NCI-H82 treated with DMSO at 0.1 percent for 48 hours (cell line): ENCODE results near the gene DCLK1.
A peak's percentile ranks its signal among the peaks of the same experiment; 100 is the strongest.

Experiments
- DNase-seq: peaks from one replicate; lab custom pipeline; 2025; ENCODE audit not compliant: unreplicated experiment; lab: John Stamatoyannopoulos, UW

Gene DCLK1

DNA sequence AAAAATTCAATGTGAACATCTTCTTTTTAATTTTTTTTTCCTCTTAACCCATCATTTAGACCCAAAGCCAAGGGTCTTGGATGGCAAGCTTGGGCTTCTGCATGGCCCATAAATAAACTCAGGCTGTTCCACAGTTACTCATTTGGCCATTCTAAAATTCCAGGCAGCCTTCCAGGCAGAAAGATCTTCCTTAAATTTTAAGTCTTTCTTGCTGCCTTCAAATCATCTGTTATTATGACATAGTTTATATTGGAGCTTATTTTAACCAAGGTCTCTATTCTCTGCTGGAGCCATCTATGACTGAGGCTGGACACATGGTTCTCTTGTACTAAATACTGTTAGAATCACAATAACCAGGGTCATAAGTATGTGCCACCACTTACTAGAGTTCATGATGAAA is 337.4 kb downstream of the DCLK1 start:
- no peak for DNase-seq

DNA sequence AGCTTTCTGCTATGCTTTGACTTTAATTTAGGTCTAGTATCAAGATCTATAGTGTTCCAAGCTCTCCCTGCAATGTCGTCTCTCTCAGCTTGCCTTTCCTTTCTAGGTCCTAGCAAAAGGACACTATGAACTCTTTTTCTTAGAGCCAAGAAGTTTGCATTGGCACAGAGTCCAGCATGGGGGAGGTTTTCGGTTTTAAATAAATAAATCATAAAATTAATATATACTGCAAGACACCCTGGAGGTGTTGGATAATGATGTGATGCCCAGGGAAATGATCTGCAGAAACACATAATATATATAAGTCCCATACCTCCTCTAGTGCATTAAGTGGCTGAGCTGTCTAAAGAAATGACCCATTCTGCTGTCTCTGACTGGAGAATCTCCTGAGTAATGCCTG is 338.3 kb downstream of the DCLK1 start:
- no peak for DNase-seq

- DNase-seq: no peak
These were observed 339.2 kb downstream of the DCLK1 start for GRCh38 chr13:35792021-35792420.

DNA sequence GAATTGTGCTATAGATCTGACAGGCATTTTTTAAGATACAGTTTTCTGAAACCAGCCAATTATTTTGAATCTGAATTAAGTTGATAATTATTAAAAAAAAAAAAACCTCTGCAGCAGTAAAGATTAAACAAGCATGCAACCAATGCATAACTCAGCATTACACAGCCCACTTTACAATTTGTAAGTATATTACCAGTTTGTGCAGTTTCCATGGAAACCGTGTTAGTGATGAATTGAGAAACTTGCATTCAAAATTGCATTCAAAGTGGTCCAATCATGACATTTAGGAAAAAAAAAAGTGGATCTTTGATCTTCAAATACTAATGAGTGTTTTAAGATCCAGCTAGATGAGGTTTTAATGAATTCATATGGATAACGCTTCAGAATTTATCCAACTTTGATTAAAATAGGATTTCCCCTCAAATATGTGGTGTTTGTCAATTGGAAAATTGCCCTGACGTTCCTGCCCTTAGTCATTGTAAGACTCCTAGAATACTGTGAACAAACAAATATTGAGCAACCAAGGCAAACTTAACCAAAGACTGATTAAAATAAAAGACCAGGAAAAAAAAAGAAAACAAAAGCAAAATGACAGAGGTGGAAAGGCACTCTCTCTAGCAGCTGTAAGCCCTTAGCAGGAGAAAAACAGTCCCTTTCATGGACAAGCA is 339.9 kb downstream of the DCLK1 start:
- DNase-seq: no peak

- DNase-seq: peak; percentile 76
These were observed 341.6 kb downstream of the DCLK1 start for GRCh38 chr13:35789335-35790165.

DNA sequence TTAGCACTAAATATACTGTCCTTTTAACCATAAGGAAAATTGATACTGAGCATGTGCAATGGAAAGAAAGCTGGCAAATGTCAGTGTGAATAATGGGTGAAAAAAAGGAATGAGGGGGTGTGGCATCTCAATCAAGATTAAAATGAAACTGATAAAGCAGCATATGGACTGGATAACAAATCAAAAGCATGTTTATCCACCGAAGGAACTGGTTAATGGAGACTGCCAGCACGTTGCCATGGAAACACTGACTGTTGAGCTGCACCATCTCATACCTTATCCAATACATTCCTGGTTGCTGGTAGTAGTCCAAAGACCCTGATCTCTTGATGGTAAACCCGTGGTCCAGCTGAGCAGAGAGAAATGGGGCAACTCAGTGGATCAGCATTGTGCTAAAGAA is 343.2 kb downstream of the DCLK1 start:
- peak; percentile 60 for DNase-seq

- peak; percentile 80 for DNase-seq
These were observed 345.4 kb downstream of the DCLK1 start for GRCh38 chr13:35785576-35786303.

DNA sequence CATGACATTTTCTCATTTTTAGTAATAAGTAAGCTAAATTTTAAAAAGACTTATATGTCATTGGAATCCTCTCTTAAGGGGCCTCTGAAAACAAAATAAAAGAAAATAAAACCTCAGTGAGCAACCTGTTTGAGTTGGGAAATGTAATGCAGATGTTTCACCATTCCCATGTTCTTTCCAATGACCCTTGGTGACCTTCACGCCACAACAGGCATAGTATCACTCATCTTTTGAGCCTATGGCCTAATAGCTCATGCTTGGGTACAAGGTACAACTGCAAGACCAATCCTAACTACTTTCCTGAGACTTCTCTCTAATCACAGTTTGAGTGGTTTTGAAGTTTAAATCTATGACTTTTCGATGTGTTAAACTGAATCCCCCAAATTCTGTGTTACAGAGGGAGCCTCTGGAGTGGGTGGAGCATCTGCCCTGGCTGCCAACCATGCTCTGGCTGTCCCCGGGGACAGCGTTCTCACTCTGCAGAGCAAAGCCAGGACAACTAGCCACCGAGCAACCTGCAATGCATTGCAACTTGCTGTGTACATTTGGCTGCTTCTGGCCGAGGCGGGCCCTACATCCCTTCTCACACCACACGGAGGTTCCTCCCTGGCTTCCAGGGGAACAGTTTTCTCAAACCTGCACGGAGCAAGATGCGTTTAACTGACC is 346.8 kb downstream of the DCLK1 start:
- no peak for DNase-seq

- DNase-seq: peak; percentile 49
These were observed 348.4 kb downstream of the DCLK1 start for GRCh38 chr13:35782793-35783192.

- peak; percentile 87 for DNase-seq
These were observed 349.9 kb downstream of the DCLK1 start for GRCh38 chr13:35781036-35782000.

- DNase-seq: peak; percentile 75
These were observed 350.6 kb downstream of the DCLK1 start for GRCh38 chr13:35780613-35781012.

DNA sequence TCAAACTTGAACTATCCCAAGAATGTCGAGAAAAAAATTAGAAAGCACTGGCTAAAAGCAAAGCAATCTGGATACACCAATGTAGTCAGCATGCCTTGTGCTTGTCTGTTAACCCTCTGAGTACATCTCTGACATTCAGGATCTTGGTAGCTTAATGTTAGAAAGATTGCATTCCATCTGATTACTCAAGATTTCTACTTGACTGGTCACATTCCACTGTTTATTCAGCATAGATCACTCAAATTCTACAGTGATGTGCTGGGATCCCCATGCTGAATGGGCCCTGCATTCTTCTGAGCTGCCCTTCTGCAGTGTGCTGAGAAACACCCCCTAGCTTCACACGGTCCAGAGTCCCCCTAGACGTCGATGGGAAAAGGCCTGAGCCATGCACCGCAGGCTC is 359.3 kb downstream of the DCLK1 start:
- DNase-seq: no peak

GRCh38 chr13:35770756-35771297 is 360.4 kb downstream of the DCLK1 start:
- DNase-seq: no peak

GRCh38 chr13:35769812-35770211 is 361.4 kb downstream of the DCLK1 start:
- DNase-seq: no peak

DNA sequence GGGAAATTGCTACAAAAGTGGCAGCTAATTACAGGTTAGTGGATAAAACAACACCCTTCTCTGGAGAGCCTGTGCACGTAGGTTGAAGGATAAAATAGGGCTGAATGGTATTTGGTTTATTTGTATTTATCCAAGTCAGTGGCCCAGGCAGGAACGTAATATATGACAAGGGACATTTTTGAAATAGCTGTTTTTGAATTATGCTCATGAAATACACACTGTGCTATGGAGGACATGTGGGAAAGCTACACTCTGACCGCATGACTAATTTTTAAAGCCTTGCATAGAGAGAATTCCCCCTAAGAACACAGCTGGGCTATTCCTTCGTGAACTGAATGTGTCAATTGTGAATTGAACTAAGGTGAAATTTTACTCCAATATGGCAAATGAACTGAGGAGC is 362.6 kb downstream of the DCLK1 start:
- peak; percentile 47 for DNase-seq

GRCh38 chr13:35768073-35768472 is 363.1 kb downstream of the DCLK1 start:
- DNase-seq: peak; percentile 98

GRCh38 chr13:35767256-35767976 is 363.8 kb downstream of the DCLK1 start:
- DNase-seq: peak; percentile 90

DNA sequence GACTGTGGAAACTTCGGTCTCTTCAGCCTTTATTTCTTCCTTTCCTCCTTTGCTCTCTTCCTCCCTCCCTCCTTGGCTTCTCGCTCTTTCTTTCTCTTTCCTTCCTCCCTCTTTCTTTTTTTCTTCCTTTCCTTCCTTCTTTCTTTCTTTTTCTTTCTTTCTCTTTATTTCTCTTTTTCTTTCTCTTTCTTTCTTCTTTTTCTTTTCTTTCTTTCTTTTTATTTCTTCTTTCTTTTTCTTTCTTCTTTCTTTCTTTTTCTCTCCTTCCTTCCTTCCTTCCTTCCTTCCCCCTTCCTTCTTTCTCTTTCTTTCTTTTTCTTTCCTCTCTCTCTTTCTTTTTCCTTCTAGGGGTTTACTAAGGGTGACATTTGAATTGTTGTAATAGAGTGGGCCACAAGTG is 364.5 kb downstream of the DCLK1 start:
- DNase-seq: no peak

DNA sequence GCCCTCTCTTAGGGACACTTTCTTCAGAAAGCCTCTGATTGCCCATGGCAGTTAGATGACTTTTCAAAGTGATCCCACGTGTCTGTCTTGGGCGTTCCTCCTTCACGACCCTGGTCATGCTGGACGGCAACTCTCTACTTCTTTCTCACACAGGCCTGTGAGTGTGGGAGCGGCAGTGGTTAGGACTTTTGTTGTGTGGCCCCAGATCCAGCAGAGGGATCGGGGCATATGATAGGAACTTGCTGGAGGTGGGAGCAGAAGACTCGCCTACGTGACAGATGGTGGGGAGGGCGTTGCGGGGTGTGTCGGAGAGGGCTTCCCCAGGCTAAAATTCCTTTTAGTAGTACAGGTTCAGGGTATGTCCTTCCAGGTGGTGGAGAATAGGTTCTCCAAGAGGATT is 365.2 kb downstream of the DCLK1 start:
- DNase-seq: peak; percentile 45
